Cerebellar cortex (tissue), 1 donor: ENCODE measurements around the gene SRGAP1.
A peak's percentile ranks its signal among the peaks of the same experiment; 100 is the strongest.
"Not testable (repeated sequence)": the region's sequence is repeated elsewhere in the genome, so short reads cannot be mapped to it uniquely, and the experiment has no call there.

Source experiments
- DNase-seq: peaks from one replicate; pipeline ENCODE4 v3.0.0-alpha.2; 2015; ENCODE audit warnings: low spot score

SRGAP1 gene

GRCh38 chr12:64007853-64008252, 163.4 kb downstream of the SRGAP1 start:
- no peak for DNase-seq

- no peak for DNase-seq
These were observed 164.1 kb downstream of the SRGAP1 start for GRCh38 chr12:64008596-64008995.

- no peak for DNase-seq
These were observed 165.0 kb downstream of the SRGAP1 start for GRCh38 chr12:64009321-64010068.

- no peak for DNase-seq
These were observed 165.7 kb downstream of the SRGAP1 start for GRCh38 chr12:64010069-64010686.

DNA sequence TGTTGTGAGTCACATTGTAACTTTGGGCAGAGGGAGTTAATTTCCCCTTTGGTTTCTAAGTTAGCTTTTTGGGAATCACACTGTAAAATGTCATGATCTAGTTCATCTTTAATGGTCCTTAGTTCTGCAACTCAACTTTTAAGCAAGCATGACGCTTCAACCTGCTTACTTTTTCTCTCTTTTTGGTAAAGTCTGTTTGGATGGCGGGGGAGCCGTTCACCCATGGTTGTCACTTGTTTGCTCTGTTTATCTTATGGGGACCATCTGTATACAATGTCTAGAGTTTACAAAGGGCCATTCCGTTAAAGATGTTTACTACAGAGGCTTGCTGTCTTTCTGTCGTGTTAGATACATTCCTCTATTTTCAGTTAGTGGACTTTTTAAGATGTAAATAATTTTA, 172.0 kb downstream of the SRGAP1 start:
- DNase-seq: no peak

DNA sequence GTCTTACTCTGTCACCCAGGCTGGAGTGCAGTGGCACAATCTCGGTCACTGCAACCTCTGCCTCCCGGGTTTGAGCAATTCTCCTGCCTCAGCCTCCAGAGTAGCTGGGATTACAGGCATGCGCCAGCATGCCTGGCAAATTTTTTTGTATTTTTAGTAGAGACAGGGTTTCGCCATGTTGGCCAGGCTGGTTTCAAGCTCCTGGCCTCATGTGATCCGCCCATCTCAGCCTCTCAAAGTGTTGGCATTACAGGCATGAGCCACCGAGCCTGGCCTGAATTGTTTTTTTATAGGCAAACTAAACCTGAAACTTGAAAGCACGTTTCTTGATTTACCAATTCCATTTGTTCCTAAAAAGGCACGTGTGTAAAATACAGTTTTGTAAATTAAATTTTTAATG, 173.6 kb downstream of the SRGAP1 start:
- DNase-seq: not testable (repeated sequence)

DNA sequence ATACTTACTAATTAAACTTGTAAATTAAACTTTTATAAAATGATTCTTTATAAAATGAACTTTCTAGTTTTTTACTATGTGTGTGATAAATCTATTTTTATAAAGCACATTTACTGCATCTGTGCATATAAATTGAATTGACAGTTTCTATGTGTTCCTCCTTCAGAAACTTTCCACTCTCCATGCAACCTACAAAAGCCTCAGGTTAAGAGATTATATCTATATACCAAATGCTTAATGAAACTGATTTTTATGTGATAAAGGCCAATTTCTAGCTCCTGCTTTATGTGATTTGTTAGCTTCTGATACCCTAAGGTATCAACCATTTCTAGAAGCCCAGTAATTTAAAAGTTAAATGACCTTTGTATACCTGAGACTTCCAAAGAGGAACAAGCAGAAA, 174.0 kb downstream of the SRGAP1 start:
- DNase-seq: no peak

DNA sequence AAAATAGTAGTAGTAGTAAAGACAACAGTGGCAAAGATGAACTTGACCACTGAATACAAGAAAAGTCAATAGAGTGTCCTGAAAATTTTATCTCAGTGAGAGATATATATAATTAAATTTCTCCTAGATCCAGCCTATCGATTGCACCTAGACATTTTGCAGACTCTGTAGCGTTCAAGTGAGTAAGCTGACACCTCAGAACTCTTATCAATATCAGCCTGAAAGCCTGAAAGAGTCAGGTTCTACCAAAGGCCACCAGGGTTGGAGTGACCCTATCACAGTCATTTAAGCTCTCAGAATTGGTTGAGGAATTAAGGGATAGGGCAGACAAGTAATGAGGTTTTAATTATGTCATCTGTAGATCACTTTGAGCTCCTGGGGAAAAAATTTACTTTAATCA, 174.6 kb downstream of the SRGAP1 start:
- no peak for DNase-seq

GRCh38 chr12:64019654-64020053, 175.2 kb downstream of the SRGAP1 start:
- DNase-seq: no peak

DNA sequence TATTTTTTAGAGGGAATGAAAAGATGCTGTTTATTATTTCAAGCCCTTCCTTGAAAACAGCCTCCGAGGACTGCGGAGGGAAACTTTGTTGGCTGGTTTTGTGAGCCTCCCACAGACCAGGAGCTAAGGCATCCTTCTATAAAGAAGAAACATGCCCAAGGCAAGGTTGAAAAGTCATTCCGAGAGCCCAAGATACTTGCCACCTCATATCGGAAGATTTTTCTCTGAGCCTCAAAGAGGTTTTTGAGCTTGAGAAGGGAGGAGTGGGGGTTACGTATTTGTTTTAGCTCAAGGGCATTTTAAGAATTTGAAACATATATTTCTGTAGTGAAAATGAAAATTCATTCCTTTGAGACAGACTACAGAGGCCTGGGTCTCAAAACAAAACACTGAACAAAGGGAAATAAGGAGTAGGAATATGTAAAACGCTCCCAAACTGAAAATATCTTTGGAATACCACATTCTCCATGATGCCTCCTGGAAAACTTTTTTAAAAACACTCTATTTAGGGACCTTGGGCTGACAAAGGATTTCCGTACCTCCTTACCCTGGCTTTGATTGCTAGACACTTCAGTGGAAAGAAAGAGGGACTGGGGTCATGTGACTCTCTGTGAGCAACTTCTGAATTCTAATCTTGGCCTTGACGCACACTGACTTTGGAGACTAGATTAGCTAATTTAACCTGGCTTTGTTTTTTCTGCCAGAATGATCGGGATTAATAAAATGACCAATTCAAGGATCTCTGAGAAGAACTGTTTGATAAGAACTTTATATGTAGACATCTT, 180.9 kb downstream of the SRGAP1 start:
- DNase-seq: no peak

GRCh38 chr12:64027311-64027710, 182.8 kb downstream of the SRGAP1 start:
- DNase-seq: no peak

DNA sequence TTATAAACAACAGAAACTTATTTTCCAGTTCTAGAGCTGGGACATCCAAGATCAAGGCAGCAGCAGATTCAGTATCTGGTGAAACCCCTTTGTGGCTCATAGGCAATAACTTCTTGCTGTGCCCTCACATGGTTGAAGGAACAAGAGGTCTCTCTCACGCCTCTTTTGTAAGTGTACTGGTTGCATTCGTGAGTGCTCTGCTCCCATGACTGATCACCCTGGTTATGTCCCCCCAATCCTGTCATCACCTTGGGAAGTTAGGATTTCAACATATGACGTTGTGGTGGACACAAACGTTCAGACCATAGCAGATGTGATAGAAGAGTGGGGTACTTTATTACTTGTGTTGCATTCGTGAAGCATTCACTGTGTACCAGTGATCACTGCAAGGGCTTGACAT, 184.0 kb downstream of the SRGAP1 start:
- DNase-seq: no peak

DNA sequence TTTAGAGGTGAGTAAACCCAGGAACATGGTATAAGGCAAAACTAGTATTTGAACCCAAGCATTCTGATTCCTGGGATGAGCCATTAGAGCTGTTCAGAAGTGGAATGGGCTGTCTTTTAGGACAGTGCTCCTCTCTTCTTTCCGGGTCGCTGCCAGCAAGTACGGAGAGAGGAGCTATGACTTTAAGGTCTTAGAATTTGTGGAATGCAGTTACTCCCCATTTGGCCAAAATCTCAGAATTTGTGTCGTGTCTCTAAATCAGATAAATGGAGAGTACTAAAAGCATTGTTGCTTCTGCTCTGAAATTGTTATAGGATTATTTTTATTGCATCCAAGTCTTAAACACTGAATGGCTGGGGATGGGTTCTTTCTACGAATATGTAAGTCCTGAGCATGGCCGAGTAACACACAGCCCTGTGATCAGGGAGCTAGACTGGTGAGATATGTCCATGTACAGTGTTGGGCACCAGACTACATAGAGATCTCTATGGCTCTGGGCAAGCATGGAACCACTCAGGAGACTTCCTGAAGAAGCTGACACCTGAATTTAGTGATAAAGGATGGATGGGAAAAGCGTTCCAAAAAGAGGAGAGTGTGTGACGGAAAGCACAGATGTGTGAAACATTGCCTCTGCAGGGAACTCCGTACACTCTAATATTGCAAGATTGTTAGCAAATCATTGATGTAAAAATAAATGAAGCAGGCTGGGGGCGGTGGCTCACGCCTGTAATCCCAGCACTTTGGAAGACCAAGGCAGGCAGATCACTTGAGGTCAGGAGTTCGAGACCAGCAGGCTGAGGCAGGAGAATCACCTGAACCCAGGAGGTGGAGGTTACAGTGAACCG, 184.7 kb downstream of the SRGAP1 start:
- no peak for DNase-seq

DNA sequence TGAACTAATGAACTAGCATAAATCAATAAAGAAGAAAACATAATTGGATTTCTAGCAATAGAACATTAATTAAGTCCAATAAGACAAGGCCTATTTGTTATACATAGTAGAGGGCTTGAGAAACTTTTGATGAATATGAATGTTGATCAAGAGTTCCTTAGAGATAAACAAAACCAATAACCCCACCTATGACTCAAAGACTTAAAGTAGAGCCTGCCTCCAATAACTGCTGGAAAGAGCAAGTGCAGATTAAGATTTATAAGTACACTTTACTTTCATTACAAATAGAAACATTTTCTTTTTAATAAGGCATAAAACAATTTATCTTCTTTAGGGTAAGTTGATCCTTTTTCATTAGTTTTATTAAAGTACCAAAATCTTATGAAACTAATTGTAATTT, 185.7 kb downstream of the SRGAP1 start:
- DNase-seq: no peak

DNA sequence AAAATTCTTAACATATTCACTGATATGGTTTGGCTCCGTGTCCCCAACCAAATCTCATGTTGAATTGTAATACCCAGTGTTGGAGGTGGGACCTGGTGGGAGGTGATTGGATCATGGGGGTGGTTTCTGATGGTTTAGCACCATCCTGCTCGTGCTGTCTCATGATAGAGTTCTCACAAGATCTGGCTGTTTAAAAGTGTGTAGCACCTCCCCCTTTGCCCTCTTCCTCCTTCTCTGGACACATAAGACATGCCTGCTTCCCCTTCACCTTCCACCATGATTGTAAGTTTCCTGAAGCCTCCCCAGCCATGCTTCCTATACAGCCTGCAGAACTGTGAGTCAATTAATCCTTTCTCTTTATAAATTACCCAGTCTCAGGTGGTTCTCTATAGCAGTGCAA, 189.6 kb downstream of the SRGAP1 start:
- not testable (repeated sequence) for DNase-seq

- DNase-seq: no peak
These were observed 190.5 kb downstream of the SRGAP1 start for GRCh38 chr12:64034901-64035576.

- DNase-seq: no peak
These were observed 191.9 kb downstream of the SRGAP1 start for GRCh38 chr12:64036414-64036813.

- peak; percentile 15 for DNase-seq
These were observed 194.9 kb downstream of the SRGAP1 start for GRCh38 chr12:64039281-64039871.

DNA sequence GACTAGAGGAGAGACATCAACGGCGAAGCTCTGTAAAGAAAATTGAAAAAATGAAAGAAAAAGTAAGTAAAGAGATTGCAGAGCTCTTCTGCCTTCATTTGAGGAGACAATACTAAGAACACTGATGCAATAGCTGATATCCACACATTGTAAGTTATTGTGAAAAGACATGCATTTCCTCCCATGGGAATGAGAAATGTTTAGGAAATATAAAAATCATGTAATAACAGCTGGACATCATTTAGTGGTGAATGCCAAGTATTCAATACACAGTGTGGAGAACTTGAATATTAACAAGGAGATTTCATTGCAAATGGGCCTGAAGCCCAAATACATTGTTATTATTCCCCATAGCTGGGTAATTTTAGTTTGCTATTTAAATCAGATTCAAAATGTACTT, 198.4 kb downstream of the SRGAP1 start:
- no peak for DNase-seq

- DNase-seq: no peak
These were observed 199.7 kb downstream of the SRGAP1 start for GRCh38 chr12:64044191-64044590.

DNA sequence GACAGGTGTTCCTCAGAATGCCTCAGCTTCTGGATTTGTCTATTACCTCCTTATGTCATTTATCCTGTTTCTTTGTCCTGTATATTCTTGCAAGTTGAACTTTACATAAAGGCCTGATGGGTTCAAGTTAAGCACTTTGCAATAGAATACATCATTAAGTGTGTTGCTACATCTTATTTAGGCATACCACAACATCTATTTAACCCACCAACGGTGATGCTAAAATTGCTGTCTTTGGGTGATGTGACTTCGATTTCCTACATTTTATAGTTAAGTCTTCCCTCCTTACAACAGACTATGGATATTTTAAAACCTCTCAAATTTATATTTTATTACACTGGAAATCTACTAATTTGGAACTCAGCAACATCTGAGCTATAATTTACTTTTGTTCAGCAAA, 206.6 kb downstream of the SRGAP1 start:
- no peak for DNase-seq
